Measurements from ENCODE around the gene MRPL17. TPM values are rescaled to one million over a fixed set of nuclear protein-coding genes. Genes with fewer than 3 reads are reported as not detected.

MRPL17 gene
- total RNA-seq, 1 experiment from 2014 or later, result 75.0 TPM

GRCh38 chr11:6721343-6721742, 38.2 kb upstream of the MRPL17 start:
- ChIA-PET CTCF (no interaction called here), POLR2A (no interaction called here)
- BruUV-seq (replicated peaks), result no TSS peak

More at GRCh38 chr11:6721343-6721742, 38.2 kb upstream of the MRPL17 start:
- Histone ChIP-seq H3K27me3 (ENCODE audit: insufficient read depth, low read length) (peaks cover 83% of the 10 kb centered on the region), H3K9ac (ENCODE audit: low read length) (no peak overlapping the region), H3K4me2 (ENCODE audit: low read length) (no peak overlapping the region), H4K20me1 (ENCODE audit: insufficient read depth) (no peaks in the 10 kb centered on the region), H3K9me2 (ENCODE audit: insufficient read depth) (no peaks in the 10 kb centered on the region), H3K4me1 (ENCODE audit: control insufficient read depth in 1 of 2, insufficient read depth in 2 of 2, low read length in 2 of 2) (no peaks in the 10 kb centered on the region), H3K36me3 (ENCODE audit: control insufficient read depth in 1 of 2, insufficient read depth in 2 of 2, low read length in 2 of 2) (no peaks in the 10 kb centered on the region), H3K4me3 (replicated peaks in 1 of 2; ENCODE audit: low read depth in 1 of 2, low read length in 2 of 2) (no peak overlapping the region), H3K79me2 (ENCODE audit: insufficient read depth, low read length) (no peaks in the 10 kb centered on the region), H2AFZ (ENCODE audit: low read depth, low read length, poor library complexity, severe bottlenecking) (no peak overlapping the region), H3K27ac (ENCODE audit: low read depth, low read length) (no peak overlapping the region), H3K9me3 (ENCODE audit: control insufficient read depth in 1 of 2, insufficient read depth in 1 of 2, low read depth in 1 of 2, low read length in 2 of 2) (no peaks in the 10 kb centered on the region)
- TF ChIP-seq JUND (IDR thresholded peaks at IDR 0.05), result no peak
- no peak for TF ChIP-seq EGR1 (IDR thresholded peaks at IDR 0.05; ENCODE audit: low read depth)
- TF ChIP-seq REST (IDR thresholded peaks at IDR 0.05; ENCODE audit: low read depth), result no peak
- no peak for TF ChIP-seq TCF7L2 (IDR thresholded peaks at IDR 0.05; ENCODE audit: borderline replicate concordance, extremely low read depth, insufficient read depth, insufficient read length)
- no peak for TF ChIP-seq SP1 (IDR thresholded peaks at IDR 0.05; ENCODE audit: low read depth)
- TF ChIP-seq POLR2A (IDR thresholded peaks at IDR 0.05; ENCODE audit: borderline replicate concordance, extremely low read depth, insufficient read depth, insufficient read length), result no peak
- TF ChIP-seq SIN3A (IDR thresholded peaks at IDR 0.05; ENCODE audit: low read depth), result no peak
- TF ChIP-seq FOSL1 (IDR thresholded peaks at IDR 0.05; ENCODE audit: low read depth), result no peak
- TF ChIP-seq RAD21 (IDR thresholded peaks at IDR 0.05; ENCODE audit: low read depth), result no peak
- TF ChIP-seq CTCF (IDR thresholded peaks at IDR 0.05 in 2 of 3, conservative IDR thresholded peaks at IDR 0.05 in 1 of 3; ENCODE audit: borderline replicate concordance in 1 of 3, insufficient read depth in 1 of 3, low read depth in 2 of 3, low read length in 2 of 3), result no peak
- TF ChIP-seq, protein P1, sequence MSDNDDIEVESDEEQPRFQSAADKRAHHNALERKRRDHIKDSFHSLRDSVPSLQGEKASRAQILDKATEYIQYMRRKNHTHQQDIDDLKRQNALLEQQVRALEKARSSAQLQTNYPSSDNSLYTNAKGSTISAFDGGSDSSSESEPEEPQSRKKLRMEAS (IDR thresholded peaks at IDR 0.05), result no peak
- TF ChIP-seq CEBPB (IDR thresholded peaks at IDR 0.05; ENCODE audit: low read depth), result no peak
- TF ChIP-seq, protein P2, sequence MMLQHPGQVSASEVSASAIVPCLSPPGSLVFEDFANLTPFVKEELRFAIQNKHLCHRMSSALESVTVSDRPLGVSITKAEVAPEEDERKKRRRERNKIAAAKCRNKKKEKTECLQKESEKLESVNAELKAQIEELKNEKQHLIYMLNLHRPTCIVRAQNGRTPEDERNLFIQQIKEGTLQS (IDR thresholded peaks at IDR 0.05), result no peak
- no peak for TF ChIP-seq EZH2phosphoT487 (IDR thresholded peaks at IDR 0.05; ENCODE audit: borderline replicate concordance)
- TF ChIP-seq CBX3 (IDR thresholded peaks at IDR 0.05; ENCODE audit: low read depth), result no peak
- no peak for TF ChIP-seq YY1 (IDR thresholded peaks at IDR 0.05; ENCODE audit: extremely low read depth, insufficient replicate concordance, low read depth, low read length)
- no peak for TF ChIP-seq EZH2 (IDR thresholded peaks at IDR 0.05)
- no peak for TF ChIP-seq ZBTB33 (IDR thresholded peaks at IDR 0.05; ENCODE audit: extremely low read depth, insufficient replicate concordance, low read length)
- ATAC-seq (no peak), DNase-seq (ENCODE audit: low read depth, low spot score) (no peak)
- intact Hi-C loops (cut with micrococcal nuclease), result no loop called here
- RAD21 ChIA-PET (ENCODE audit: low non-redundant PET in 1 of 2, low total read pairs in 2 of 2, uncharacterized antibody in 2 of 2, unreplicated experiment in 2 of 2), result no interaction called here
